ENCODE measurements around the gene PTPRJ. TPM values are rescaled to one million over a fixed set of nuclear protein-coding genes. Genes with fewer than 3 reads are reported as not detected.

The PTPRJ gene
- total and polyA plus RNA-seq, 9 of the 15 experiments (the other 6 are each of a cell fraction or from before 2014, with no cell fraction given) = 0.56 to 10.7 (median 4.8) TPM

GRCh38 chr11:47991266-47991830, 11.0 kb downstream of the PTPRJ start (continued):
- TF ChIP-seq CEBPG (CRISPR knock-in tag; IDR thresholded peaks at IDR 0.05) (no peak), CEBPG (tag; conservative IDR thresholded peaks at IDR 0.05 in 1 of 2, IDR thresholded peaks at IDR 0.05 in 1 of 2) (no peak), CBX2 (IDR thresholded peaks at IDR 0.05; ENCODE audit: insufficient read depth, low read length, poor library complexity, severe bottlenecking) (no peak), ZNF512 (tag; IDR thresholded peaks at IDR 0.05) (no peak), KDM1A (IDR thresholded peaks at IDR 0.05) (0 out of 4 replicates have a peak, but pooled peaks of 1 of the 2 experiments have one; percentile 21), WHSC1 (IDR thresholded peaks at IDR 0.05; ENCODE audit: low read length) (no peak), ZZZ3 (IDR thresholded peaks at IDR 0.05) (no peak), JUNB (CRISPR knock-in tag; conservative IDR thresholded peaks at IDR 0.05) (no peak), ZNF407 (IDR thresholded peaks at IDR 0.05; ENCODE audit: low read depth) (no peak), ZNF347 (CRISPR knock-in tag; IDR thresholded peaks at IDR 0.05; ENCODE audit: low read depth) (no peak), SIRT6 (IDR thresholded peaks at IDR 0.05; ENCODE audit: low read depth, low read length) (no peak), TAF15 (IDR thresholded peaks at IDR 0.05; ENCODE audit: low read depth, low read length) (no peak), BMI1 (IDR thresholded peaks at IDR 0.05; ENCODE audit: low read length) (no peak), ELK1 (CRISPR knock-in tag; IDR thresholded peaks at IDR 0.05) (no peak), MITF (IDR thresholded peaks at IDR 0.05) (no peak), ZNF316 (IDR thresholded peaks at IDR 0.05) (peak; percentile 60), KLF6 (CRISPR knock-in tag; IDR thresholded peaks at IDR 0.05; ENCODE audit: borderline replicate concordance) (0 out of 2 replicates have a peak, but pooled peaks have one; percentile 39)

Data from K562 (cell line).